Testis (tissue), 2 donors: ENCODE results near the gene C20orf144.

Experiments used
- POLR2A ChIP-seq: fragments of 450-650 bp; IDR thresholded peaks from one replicate; pipeline ENCODE4 v1.6.1; 2017; ENCODE audit warnings: antibody characterized with exemption, mild to moderate bottlenecking, moderate library complexity
- TF ChIP-seq, protein P1 (sequence below), 3 experiments: fragments of 450-650 bp in 2 of 3; fragments of 200-600 bp in 1 of 3; sonication (generic) in 1 of 3; IDR thresholded peaks; one replicate each; pipeline ENCODE4 v1.5.1; 2016 to 2019; ENCODE audit warnings: antibody characterized with exemption in 3 of 3, mild to moderate bottlenecking in 2 of 3, moderate library complexity in 1 of 3

DNA sequence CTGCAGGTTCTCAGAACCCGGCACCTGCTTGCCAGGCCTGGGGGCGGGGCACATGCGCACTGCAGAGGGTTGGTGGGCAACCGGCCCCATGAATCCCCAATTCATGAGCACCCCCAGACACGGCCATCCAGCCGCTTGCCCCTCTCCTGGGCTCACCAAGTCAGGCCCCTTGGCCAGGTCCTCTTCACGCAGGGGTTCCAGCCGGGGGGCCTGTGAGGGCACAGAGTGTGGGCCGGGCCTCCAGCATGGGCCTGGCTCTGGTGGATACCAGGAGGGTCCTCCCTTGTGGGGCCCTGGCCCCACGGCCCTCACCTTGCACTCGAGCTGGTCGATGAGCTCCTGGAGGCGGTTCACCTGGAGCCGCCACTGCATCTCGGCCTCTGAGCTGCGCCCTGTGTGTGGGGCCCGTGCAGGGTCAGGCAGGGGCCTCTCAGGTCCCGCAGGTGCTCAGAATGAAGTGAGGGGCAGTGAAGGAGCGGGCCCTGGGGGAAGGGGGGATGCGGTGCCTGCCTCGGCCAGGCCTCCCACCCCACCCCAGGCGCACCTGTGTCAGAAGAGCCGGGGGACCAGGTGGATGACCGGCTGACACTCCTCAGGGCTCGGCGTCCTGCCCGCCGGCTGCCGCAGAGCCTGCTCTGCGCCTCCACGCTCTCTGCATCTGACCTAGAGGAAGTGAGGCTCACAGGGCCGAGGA, 2.6 kb upstream of the C20orf144 start:
- TF ChIP-seq, protein P1, sequence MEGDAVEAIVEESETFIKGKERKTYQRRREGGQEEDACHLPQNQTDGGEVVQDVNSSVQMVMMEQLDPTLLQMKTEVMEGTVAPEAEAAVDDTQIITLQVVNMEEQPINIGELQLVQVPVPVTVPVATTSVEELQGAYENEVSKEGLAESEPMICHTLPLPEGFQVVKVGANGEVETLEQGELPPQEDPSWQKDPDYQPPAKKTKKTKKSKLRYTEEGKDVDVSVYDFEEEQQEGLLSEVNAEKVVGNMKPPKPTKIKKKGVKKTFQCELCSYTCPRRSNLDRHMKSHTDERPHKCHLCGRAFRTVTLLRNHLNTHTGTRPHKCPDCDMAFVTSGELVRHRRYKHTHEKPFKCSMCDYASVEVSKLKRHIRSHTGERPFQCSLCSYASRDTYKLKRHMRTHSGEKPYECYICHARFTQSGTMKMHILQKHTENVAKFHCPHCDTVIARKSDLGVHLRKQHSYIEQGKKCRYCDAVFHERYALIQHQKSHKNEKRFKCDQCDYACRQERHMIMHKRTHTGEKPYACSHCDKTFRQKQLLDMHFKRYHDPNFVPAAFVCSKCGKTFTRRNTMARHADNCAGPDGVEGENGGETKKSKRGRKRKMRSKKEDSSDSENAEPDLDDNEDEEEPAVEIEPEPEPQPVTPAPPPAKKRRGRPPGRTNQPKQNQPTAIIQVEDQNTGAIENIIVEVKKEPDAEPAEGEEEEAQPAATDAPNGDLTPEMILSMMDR (IDR thresholded peaks at IDR 0.05) = no peak
- TF ChIP-seq POLR2A = no peak
